Vagina (tissue), 2 donors: ENCODE measurements around the gene BTG1.

Experiments used
- POLR2A ChIP-seq, 2 donors: fragments of 450-650 bp; IDR thresholded peaks; one replicate each; pipeline ENCODE4 v1.6.1; 2017; ENCODE audit warnings: antibody characterized with exemption in 2 of 2, mild to moderate bottlenecking in 2 of 2, moderate library complexity in 2 of 2
- POLR2AphosphoS5 ChIP-seq, 2 donors: sonication (generic); formaldehyde crosslinking; IDR thresholded peaks; one replicate each; pipeline ENCODE4 v1.9.0; 2017; ENCODE audit warnings: antibody characterized with exemption in 2 of 2, mild to moderate bottlenecking in 2 of 2, low read depth in 1 of 2; ENCODE audit not compliant: insufficient read depth in 1 of 2
- TF ChIP-seq, protein P1 (sequence below), 3 experiments: fragments of 450-650 bp in 2 of 3; fragments of 200-600 bp in 1 of 3; sonication (generic) in 1 of 3; IDR thresholded peaks; one replicate each; pipeline ENCODE4 v1.5.1; 2017 to 2019; ENCODE audit warnings: antibody characterized with exemption in 3 of 3, mild to moderate bottlenecking in 2 of 3, moderate library complexity in 2 of 3

DNA sequence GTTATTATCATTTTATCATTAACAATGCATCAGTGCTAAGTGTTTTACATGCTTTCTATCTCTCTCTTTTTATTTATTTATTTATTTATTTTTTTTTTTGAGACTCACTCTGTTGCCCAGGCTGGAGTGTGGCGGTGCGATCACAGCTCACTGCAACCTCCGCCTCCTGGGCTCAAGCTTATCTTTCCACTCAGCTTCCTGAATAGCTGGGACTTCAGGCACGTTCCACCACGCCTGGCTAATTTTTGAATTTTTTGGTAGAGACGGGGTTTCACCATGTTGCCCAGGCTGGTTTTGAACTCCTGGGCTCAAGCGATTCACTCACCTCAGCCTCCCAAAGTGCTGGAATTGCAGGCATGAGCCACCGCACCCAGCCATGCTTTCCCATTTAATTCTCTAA lies 3.9 kb upstream of the BTG1 start:
- TF ChIP-seq, protein P1, sequence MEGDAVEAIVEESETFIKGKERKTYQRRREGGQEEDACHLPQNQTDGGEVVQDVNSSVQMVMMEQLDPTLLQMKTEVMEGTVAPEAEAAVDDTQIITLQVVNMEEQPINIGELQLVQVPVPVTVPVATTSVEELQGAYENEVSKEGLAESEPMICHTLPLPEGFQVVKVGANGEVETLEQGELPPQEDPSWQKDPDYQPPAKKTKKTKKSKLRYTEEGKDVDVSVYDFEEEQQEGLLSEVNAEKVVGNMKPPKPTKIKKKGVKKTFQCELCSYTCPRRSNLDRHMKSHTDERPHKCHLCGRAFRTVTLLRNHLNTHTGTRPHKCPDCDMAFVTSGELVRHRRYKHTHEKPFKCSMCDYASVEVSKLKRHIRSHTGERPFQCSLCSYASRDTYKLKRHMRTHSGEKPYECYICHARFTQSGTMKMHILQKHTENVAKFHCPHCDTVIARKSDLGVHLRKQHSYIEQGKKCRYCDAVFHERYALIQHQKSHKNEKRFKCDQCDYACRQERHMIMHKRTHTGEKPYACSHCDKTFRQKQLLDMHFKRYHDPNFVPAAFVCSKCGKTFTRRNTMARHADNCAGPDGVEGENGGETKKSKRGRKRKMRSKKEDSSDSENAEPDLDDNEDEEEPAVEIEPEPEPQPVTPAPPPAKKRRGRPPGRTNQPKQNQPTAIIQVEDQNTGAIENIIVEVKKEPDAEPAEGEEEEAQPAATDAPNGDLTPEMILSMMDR (IDR thresholded peaks at IDR 0.05): no peak
- no peak for TF ChIP-seq POLR2A (IDR thresholded peaks at IDR 0.05)
- no peak for TF ChIP-seq POLR2AphosphoS5 (IDR thresholded peaks at IDR 0.05; ENCODE audit: insufficient read depth in 1 of 2, low read depth in 1 of 2)
